GM13976 (cell line): Measurements from ENCODE around the gene HCN2.

Experiments
- DNase-seq: peaks from one replicate; pipeline ENCODE4 v3.0.0; 2012; ENCODE audit warnings: low spot score
- CTCF ChIP-seq: IDR thresholded peaks from 2 replicates; pipeline ENCODE4 v1.5.1; 2012; ENCODE audit warnings: borderline replicate concordance, mild to moderate bottlenecking; ENCODE audit not compliant: insufficient read depth; ENCODE audit errors: extremely low read depth, missing control alignments, control extremely low read depth
- in situ Hi-C: fragments of 300-500 bp; cut with MboI; formaldehyde crosslinking; loops from one replicate; pipeline ENCODE4 v1.12.0; 2022; ENCODE audit warnings: low sequenced_read_pairs, mixed read lengths, inconsistent platforms; ENCODE audit not compliant: unreplicated experiment

The HCN2 gene

GRCh38 chr19:634975-635652 lies 45.4 kb downstream of the HCN2 start:
- no peak for DNase-seq
- TF ChIP-seq CTCF: no peak
- in situ Hi-C loops: no loop called here

GRCh38 chr19:638906-639252 lies 49.2 kb downstream of the HCN2 start:
- in situ Hi-C loops: no loop called here
- no peak for TF ChIP-seq CTCF
- no peak for DNase-seq

GRCh38 chr19:639253-640160 lies 49.8 kb downstream of the HCN2 start, which contains the start of gene FGF22:
Gene FGF22 (plus strand): TSS chr19:639879. CDS start chr19:639926, 47 bp downstream.
- in situ Hi-C loops: no loop called here
- no peak for TF ChIP-seq CTCF
- DNase-seq: peak; percentile 98

DNA sequence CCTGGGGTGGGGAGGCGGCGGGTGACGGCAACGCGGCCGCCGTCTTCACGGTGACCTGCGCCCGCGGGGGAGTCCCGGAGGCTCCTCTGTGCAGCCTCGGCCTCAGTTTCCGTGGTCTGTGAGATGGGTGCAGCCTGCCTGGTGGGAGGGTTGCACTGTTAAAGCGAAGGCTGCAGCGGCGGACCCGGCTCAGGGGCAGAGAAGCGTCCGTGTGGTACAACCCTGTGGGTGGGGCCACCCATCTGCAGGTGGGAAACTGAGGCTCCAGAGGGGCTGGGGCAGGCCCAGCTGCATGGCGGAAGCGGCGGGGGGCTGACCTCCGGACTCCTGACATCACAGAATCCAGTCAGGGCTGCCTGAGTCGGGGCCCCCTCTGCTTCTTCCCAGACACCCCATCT lies 50.5 kb downstream of the HCN2 start:
- in situ Hi-C loops: no loop called here
- TF ChIP-seq CTCF: no peak
- no peak for DNase-seq

- TF ChIP-seq CTCF: no peak
- no peak for DNase-seq
- in situ Hi-C loops: no loop called here
These were observed 51.0 kb downstream of the HCN2 start for GRCh38 chr19:640606-641189.

DNA sequence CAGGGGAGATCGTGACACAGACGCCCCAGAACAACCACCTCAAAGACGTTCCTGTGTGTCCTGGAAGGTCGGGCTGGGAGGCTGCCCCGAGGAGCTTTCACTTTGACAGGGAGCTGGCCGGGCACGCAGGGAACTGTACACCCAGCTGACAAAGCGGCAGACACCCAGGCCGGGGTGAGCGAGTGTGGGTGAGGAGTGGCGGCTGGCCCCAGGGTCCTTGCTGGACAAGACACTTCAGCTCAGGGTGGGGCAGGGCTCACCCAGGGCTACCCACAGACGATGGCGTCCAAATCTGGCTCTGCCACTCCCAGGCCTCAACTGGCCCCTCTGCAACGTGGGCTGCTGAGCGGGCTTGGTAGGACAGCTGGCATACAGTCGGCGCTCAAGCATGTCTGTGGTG lies 52.0 kb downstream of the HCN2 start:
- no peak for TF ChIP-seq CTCF
- DNase-seq: no peak
- in situ Hi-C loops: no loop called here
